Measurements from ENCODE around the gene RBM4. TPM values are rescaled to one million over a fixed set of nuclear protein-coding genes. Genes with fewer than 3 reads are reported as not detected.

The RBM4 gene
- total and polyA plus RNA-seq, 4 donors = 36.9 to 59.2 (median 46.4) TPM

DNA sequence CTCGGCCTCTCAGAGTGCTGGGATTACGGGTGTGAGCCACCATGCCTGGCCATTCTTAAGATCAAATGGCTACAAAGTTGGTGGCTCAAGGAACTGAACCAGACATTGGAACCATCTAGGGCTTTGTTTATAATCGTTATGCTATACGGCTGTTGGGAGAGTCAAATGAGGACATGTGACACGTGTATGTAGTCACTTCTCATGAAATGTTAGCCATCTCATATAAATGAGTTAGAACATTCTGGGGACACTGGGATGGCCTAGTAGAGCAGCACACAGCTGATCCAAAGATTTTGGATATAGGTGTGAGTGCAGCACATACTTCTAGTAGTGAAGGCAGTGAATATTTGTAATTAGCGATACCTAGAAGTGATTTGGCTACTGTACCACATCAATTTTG is 6.6 kb upstream of the RBM4 start:
- Histone ChIP-seq H3K27ac (ENCODE audit: low read depth in 1 of 2, low read length in 2 of 2) (no peak overlapping the region), H3K4me3 (ENCODE audit: low read depth in 1 of 3, low read length in 3 of 3) (no peak overlapping the region), H3K27me3 (ENCODE audit: control insufficient read depth in 4 of 4, insufficient read depth in 4 of 4, low read length in 3 of 4) (no peaks in the 10 kb centered on the region), H3K9me3 (ENCODE audit: control insufficient read depth in 4 of 4, low read length in 3 of 4) (no peaks in the 10 kb centered on the region), H3K36me3 (ENCODE audit: control insufficient read depth in 4 of 4, insufficient read depth in 3 of 4, low read depth in 1 of 4, low read length in 3 of 4) (peaks cover 7 to 33% (median 26%) of the 10 kb centered on the region in 4 donors), H3K4me1 (ENCODE audit: control insufficient read depth in 4 of 4, insufficient read depth in 4 of 4, low read length in 3 of 4) (peaks cover 0 to 6% (median under 1%) of the 10 kb centered on the region in 4 donors), H3K9ac (ENCODE audit: low read depth in 1 of 2, low read length in 2 of 2) (no peak overlapping the region)
- WGBS = 92% methylated on average over 6 of the region's 6 CpGs
- no peak for DNase-seq (ENCODE audit: low spot score)
- TF ChIP-seq, protein P1, sequence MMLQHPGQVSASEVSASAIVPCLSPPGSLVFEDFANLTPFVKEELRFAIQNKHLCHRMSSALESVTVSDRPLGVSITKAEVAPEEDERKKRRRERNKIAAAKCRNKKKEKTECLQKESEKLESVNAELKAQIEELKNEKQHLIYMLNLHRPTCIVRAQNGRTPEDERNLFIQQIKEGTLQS (IDR thresholded peaks at IDR 0.05) = no peak
- no peak for TF ChIP-seq TAF1 (conservative IDR thresholded peaks at IDR 0.05)
- TF ChIP-seq CTCF (IDR thresholded peaks at IDR 0.05; ENCODE audit: low read depth, low read length, missing input control) = no peak
- TF ChIP-seq EGR1 (IDR thresholded peaks at IDR 0.05; ENCODE audit: low read depth in 2 of 2) = no peak
- no peak for TF ChIP-seq GABPA (IDR thresholded peaks at IDR 0.05 in 1 of 2, conservative IDR thresholded peaks at IDR 0.05 in 1 of 2)
- TF ChIP-seq RAD21 (IDR thresholded peaks at IDR 0.05) = no peak
- TF ChIP-seq YY1 (IDR thresholded peaks at IDR 0.05) = no peak
- TF ChIP-seq JUND (IDR thresholded peaks at IDR 0.05) = no peak
- no peak for TF ChIP-seq HNF4G (IDR thresholded peaks at IDR 0.05)
- TF ChIP-seq SP1 (IDR thresholded peaks at IDR 0.05) = no peak
- TF ChIP-seq, protein P2, sequence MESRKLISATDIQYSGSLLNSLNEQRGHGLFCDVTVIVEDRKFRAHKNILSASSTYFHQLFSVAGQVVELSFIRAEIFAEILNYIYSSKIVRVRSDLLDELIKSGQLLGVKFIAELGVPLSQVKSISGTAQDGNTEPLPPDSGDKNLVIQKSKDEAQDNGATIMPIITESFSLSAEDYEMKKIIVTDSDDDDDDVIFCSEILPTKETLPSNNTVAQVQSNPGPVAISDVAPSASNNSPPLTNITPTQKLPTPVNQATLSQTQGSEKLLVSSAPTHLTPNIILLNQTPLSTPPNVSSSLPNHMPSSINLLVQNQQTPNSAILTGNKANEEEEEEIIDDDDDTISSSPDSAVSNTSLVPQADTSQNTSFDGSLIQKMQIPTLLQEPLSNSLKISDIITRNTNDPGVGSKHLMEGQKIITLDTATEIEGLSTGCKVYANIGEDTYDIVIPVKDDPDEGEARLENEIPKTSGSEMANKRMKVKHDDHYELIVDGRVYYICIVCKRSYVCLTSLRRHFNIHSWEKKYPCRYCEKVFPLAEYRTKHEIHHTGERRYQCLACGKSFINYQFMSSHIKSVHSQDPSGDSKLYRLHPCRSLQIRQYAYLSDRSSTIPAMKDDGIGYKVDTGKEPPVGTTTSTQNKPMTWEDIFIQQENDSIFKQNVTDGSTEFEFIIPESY (IDR thresholded peaks at IDR 0.05) = no peak
- TF ChIP-seq FOXA1 (IDR thresholded peaks at IDR 0.05) = no peak
- TF ChIP-seq FOXA2 (IDR thresholded peaks at IDR 0.05) = no peak
- no peak for TF ChIP-seq RXRA (IDR thresholded peaks at IDR 0.05)
- no peak for TF ChIP-seq NR2F2 (IDR thresholded peaks at IDR 0.05)
- TF ChIP-seq, protein P3, sequence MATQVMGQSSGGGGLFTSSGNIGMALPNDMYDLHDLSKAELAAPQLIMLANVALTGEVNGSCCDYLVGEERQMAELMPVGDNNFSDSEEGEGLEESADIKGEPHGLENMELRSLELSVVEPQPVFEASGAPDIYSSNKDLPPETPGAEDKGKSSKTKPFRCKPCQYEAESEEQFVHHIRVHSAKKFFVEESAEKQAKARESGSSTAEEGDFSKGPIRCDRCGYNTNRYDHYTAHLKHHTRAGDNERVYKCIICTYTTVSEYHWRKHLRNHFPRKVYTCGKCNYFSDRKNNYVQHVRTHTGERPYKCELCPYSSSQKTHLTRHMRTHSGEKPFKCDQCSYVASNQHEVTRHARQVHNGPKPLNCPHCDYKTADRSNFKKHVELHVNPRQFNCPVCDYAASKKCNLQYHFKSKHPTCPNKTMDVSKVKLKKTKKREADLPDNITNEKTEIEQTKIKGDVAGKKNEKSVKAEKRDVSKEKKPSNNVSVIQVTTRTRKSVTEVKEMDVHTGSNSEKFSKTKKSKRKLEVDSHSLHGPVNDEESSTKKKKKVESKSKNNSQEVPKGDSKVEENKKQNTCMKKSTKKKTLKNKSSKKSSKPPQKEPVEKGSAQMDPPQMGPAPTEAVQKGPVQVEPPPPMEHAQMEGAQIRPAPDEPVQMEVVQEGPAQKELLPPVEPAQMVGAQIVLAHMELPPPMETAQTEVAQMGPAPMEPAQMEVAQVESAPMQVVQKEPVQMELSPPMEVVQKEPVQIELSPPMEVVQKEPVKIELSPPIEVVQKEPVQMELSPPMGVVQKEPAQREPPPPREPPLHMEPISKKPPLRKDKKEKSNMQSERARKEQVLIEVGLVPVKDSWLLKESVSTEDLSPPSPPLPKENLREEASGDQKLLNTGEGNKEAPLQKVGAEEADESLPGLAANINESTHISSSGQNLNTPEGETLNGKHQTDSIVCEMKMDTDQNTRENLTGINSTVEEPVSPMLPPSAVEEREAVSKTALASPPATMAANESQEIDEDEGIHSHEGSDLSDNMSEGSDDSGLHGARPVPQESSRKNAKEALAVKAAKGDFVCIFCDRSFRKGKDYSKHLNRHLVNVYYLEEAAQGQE (IDR thresholded peaks at IDR 0.05) = no peak
- TF ChIP-seq, protein P4, sequence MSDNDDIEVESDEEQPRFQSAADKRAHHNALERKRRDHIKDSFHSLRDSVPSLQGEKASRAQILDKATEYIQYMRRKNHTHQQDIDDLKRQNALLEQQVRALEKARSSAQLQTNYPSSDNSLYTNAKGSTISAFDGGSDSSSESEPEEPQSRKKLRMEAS (IDR thresholded peaks at IDR 0.05) = no peak

Measured in liver (tissue), 9 donors.